LNCAP (cell line): ENCODE measurements around the gene GLIS1.

ENCODE experiments used
- TF ChIP-seq, protein P1 (sequence below): fragments of 450-650 bp; IDR thresholded peaks from 2 replicates; pipeline ENCODE4 v1.5.1; 2017; ENCODE audit warnings: mild to moderate bottlenecking

The GLIS1 gene

DNA sequence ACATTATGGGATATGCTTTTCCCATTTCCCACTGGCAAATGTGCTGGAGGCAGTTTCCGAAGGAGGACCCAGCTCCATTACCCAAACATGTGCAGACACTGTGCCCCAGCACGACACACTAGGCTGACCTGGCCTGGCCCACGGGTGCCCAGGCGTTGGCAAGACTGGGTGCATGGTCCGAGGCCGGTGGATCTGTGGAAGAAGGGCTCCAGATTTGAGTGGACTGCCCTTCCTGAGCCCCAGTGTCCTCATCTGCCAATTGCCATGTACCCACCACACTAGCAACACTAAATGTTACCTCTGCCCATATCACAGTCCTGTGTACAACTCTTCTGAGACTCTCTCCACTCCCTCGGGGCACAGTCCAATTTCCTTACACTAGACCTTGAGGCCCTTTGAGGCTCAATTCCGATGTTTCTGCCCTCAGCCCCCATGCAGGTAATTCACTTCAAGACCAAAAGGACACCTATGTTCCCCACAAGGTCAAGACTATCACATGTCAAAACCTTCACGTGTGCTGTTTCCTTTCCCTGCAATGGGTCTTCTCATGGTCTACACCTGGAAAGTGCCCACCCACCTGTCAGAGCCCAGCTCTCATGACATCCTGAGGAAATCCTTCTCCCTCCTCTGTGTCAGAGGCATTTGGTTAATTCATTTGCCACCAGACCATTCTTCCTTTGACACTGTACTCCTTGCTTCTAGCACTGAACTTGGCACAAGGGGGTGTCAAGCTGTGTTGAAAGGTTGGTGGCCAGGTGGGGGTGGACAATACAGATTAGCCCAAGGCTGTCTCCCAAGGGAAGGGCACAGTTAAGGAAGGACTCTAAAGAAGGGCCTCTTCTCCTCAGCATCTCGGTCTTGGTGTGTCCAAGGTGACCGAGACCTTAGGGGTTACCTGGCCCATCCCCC, 154.8 kb downstream of the GLIS1 start:
- TF ChIP-seq, protein P1, sequence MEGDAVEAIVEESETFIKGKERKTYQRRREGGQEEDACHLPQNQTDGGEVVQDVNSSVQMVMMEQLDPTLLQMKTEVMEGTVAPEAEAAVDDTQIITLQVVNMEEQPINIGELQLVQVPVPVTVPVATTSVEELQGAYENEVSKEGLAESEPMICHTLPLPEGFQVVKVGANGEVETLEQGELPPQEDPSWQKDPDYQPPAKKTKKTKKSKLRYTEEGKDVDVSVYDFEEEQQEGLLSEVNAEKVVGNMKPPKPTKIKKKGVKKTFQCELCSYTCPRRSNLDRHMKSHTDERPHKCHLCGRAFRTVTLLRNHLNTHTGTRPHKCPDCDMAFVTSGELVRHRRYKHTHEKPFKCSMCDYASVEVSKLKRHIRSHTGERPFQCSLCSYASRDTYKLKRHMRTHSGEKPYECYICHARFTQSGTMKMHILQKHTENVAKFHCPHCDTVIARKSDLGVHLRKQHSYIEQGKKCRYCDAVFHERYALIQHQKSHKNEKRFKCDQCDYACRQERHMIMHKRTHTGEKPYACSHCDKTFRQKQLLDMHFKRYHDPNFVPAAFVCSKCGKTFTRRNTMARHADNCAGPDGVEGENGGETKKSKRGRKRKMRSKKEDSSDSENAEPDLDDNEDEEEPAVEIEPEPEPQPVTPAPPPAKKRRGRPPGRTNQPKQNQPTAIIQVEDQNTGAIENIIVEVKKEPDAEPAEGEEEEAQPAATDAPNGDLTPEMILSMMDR: no peak

GRCh38 chr1:53583021-53583867, 155.7 kb downstream of the GLIS1 start:
- TF ChIP-seq, protein P1: no peak

GRCh38 chr1:53582211-53583020, 156.5 kb downstream of the GLIS1 start:
- TF ChIP-seq, protein P1: no peak

DNA sequence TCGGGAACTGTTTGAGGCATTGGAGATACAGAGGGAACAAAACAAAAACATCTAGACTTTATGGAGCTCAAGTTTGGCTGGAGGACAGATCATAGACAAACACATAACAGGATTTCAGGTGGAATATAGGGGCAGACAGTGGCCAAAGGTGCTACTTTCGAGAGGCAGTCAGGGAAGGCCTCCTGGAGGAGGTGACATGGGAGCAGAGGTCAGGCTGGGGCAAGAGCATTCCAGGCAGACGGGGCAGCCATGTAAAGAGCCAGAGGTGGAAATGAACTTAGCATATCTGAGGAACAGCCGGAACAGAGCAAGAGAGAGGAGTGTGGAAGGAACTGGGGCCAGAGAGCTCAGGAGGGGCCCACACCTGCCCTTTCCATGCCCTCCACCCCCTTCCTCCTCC, 157.5 kb downstream of the GLIS1 start:
- TF ChIP-seq, protein P1: no peak

GRCh38 chr1:53580739-53581475, 158.1 kb downstream of the GLIS1 start:
- TF ChIP-seq, protein P1: no peak

GRCh38 chr1:53580009-53580400, 159.0 kb downstream of the GLIS1 start:
- TF ChIP-seq, protein P1: no peak
